Measurements from ENCODE around the gene SRRD.

- TF ChIP-seq CTCF (IDR thresholded peaks at IDR 0.05): no peak
- TF ChIP-seq POLR2AphosphoS5 (IDR thresholded peaks at IDR 0.05): no peak
- no peak for TF ChIP-seq EP300 (IDR thresholded peaks at IDR 0.05)
These were observed 31.3 kb upstream of the SRRD start for GRCh38 chr22:26452236-26453016.

All from suprapubic skin (tissue), 4 donors.